HG03342 (cell line): ENCODE data around the gene GCNT2.
"Not testable (repeated sequence)": the region's sequence is repeated elsewhere in the genome, so short reads cannot be mapped to it uniquely, and the experiment has no call there.

Experiments used
- ATAC-seq: cut with Tn5 transposase; IDR thresholded peaks from one replicate; pipeline ENCODE4 v1.9.1; 2021; ENCODE audit warnings: mild to moderate bottlenecking, moderate library complexity; ENCODE audit not compliant: unreplicated experiment

The GCNT2 gene

DNA sequence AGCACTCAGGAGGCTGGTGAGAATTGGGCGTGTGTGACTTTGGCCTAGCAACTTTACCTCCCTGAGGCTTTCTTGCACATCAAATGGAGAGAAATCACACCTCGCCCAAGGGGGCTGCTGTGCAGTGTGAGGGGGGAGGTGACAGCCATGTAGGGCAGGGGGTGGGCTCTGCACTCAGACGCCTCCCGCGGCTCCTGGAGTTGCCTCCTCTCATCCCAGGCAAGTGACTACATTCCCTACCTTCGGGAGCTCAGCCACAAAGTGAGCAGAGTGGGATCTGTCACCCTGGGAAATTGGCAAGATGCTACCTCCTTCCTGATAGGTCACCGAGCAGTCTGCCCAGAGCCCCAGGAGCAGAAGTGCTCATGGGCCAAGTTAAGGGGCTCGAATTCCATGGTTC, 56.0 kb downstream of the GCNT2 start:
- no peak for ATAC-seq

DNA sequence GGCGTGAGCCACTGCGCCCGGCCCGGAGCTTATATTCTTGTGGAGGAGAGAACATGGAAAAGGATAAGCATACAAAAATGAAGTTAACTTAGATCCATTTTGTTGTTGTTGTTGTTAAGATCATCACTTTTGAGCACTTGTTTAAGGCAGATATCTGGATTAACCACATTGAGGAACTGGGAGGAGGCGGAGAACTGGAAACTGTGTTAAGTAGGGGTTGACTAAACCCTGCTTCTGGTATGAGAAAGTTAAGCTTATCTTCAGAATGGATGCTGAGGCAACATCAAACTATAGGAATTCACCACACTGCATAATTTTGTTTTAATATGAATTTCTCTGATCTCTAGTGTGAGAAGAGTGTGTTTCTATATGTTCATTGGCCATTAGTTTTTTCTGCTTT, 57.6 kb downstream of the GCNT2 start:
- ATAC-seq, result no peak

DNA sequence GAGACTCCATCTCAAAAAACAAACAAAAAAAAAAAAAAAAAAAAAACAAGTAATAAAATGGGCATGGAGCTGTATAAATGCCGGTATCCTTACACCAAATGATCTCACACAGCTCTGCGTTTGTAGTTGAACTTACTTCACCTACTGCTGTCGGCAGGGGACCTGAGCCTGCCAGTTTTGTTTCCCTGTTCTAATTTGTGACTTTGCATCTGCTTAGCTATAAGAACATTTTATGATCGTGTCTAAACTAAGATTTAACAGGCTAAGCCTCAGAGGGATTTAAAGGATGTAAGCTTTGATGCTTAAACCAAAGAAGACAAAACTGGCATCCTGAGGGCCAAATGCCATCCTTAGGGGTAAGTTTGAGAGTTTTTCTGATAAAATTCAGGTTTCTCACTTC, 58.7 kb downstream of the GCNT2 start:
- ATAC-seq, result no peak

DNA sequence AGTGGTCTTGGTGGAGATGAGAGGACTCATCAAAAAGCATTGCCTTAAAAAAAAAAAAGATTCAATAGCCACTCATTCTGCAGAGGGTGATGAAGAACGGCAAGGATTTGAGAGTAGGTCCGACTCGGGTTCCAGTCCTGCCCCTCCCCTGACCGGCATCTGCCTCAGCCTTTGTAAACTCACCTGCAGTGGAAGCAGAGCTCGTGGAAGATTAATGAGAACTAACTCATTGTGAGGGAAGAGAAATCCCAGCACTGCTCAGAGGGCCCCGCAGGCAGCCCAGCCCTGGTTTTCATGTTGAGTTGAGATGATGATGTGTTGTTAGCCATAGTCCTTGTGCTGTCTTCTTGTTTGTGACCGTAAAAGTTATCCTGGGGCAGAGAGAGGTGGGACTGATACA, 59.4 kb downstream of the GCNT2 start:
- ATAC-seq, result no peak

DNA sequence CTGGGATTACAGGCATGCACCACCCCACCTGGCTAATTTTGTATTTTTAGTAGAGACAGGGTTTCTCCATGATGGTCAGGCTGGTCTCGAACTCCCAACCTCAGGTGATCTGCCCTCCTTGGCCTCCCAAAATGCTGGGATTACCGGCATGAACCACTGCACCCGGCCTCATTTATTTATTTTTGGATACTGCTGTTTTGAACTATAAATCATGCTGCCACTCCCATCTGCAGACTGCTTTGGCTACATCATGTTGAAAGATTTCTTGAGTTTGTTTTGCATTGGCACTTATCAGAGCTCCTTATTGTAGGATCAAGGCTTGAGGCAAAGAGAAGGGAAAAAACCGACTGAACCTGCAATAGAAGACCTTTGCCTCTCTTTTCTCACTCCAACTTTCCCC, 60.3 kb downstream of the GCNT2 start:
- not testable (repeated sequence) for ATAC-seq

DNA sequence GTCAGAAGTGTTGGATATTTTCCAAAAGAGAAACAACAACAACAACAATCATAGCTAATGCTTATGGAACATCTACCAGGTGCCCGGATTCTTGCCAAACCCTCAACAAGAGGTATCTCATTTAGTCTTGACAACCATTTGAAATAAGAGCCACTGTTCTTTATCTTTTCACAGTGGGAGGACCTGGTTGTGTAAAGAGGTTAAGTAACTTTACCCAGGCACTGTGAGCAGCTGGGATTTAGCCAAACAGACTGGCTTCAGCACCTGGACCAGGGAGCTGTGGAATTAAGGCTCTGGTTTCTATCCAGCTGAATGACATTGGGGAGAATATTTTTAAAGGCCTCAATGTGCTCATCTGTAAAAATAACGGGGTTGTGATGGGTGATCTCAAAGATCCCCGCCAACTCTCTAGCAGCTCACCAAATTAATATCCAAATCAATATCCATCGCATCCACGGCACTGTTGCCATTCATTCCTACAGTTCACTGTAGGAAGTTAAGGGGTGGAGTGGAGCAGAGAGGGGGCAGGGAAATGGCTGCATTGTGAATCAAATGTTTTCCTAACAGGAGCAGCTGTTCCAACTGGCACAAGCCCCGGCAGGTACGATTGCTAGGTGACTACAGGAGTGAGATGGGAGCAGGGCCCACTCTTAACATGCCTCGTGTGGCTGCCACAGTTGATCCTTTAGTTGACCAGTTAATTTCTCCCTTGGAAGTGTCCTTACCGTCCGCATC, 61.8 kb downstream of the GCNT2 start:
- ATAC-seq, result no peak

DNA sequence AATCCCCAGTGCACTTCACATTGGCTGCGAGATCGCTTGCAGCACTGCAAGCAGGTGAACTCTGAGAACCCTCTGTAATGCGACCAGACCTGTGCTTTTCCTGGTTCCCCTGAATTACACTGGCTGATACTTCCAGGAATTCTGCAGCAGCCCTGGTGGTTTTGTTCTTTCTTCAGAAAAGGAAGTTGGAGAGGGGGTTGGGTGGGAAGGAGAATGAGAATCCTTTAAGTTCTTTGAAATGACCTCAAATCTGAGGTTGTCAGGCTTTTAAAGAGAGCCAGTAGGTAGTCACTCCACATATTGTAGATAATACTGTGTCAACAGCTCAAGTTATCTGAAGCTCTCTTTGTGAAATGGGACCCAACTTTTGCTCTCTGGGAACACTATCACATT, 62.4 kb downstream of the GCNT2 start:
- no peak for ATAC-seq

DNA sequence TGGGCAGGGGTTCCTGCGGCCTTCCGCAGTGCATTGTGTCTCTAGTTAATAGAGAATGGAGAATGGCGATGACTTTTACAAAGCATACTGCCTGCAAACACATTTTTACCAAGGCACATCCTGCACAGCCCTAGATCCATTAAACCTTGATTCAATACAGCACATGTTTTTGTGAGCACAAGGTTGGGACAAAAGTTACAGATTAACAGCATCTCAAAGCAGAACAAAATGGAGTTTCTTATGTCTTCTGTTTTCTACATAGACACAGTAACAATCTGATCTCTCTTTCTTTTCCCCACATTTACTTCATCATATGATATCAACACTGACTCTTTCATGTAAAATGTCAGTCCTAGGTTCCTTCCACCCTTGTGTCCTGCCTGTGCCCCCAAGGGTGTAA, 63.5 kb downstream of the GCNT2 start:
- no peak for ATAC-seq

DNA sequence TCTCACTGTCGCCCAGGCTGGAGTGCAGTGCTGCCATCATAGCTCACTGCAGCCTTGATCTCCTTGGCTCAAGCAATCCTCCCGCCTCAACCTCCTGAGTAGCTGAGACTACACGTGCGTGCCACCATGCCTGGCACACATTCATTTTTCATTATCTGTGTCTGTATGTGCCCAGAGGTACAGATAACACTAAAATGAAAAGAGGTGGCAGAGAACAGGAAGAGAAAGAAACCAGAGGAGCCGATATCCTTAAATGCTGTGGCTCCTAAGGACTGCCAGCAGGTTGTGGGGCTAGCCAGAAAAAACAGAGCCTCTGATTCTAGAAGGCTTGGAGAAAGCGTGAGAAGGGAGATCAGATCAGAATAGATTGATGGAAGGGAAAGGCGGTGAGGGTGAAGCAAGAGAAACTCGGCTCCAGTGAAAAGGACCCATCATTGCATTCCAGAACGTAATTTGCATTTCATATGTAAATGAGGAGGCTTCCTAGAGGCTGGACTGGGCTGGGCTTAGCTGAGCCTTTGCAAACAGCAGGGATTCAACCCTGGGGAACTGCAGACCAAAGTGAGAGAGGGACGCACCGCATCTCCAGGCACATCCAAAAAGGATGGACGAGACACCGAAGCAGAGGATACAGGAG, 64.2 kb downstream of the GCNT2 start:
- ATAC-seq, result no peak

DNA sequence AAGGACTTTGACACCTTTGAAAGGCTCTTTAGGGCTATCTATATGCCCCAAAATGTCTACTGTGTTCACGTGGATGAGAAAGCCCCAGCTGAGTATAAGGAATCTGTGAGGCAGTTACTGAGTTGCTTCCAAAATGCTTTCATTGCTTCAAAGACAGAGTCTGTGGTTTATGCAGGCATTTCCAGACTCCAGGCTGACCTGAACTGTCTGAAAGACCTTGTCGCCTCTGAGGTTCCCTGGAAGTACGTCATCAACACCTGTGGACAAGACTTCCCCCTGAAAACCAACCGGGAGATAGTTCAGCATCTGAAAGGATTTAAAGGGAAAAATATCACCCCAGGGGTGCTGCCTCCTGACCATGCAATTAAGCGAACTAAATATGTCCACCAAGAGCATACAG, 65.2 kb downstream of the GCNT2 start:
- ATAC-seq, result no peak

DNA sequence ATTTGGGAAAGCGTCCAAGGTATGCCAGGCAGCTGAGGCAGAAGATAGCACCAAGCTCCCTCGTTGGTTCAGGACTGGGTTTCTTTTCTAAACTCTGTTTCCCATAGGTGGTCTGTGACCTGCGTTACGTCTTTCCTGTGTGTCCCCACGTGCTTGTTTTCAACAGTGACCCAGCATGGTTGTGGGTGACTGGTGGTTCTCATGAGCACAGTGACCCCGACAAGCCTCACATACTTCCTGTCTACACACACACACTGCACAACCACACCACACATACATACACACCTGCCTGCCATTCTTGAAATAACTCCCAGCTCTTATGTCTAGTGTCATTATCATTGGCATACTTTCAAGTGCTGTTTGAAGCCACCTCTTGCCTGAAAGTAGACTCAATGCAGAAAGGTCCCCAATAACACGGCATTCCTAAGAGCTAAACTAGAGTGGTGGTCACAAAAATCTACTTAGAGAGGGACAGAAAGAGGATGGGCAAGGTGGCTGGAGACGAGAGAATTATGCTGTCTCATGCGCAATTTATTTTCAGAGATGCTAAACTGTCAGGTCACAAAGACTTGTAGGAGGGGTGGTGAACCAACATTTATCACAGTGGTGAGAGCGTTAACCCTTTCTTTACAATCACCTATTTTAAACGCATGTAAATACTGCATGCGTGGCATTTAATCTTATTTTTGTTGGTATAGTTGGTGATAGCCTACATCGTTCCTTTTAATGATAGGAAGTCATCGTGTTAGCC, 66.7 kb downstream of the GCNT2 start:
- ATAC-seq, result peak; percentile 64

DNA sequence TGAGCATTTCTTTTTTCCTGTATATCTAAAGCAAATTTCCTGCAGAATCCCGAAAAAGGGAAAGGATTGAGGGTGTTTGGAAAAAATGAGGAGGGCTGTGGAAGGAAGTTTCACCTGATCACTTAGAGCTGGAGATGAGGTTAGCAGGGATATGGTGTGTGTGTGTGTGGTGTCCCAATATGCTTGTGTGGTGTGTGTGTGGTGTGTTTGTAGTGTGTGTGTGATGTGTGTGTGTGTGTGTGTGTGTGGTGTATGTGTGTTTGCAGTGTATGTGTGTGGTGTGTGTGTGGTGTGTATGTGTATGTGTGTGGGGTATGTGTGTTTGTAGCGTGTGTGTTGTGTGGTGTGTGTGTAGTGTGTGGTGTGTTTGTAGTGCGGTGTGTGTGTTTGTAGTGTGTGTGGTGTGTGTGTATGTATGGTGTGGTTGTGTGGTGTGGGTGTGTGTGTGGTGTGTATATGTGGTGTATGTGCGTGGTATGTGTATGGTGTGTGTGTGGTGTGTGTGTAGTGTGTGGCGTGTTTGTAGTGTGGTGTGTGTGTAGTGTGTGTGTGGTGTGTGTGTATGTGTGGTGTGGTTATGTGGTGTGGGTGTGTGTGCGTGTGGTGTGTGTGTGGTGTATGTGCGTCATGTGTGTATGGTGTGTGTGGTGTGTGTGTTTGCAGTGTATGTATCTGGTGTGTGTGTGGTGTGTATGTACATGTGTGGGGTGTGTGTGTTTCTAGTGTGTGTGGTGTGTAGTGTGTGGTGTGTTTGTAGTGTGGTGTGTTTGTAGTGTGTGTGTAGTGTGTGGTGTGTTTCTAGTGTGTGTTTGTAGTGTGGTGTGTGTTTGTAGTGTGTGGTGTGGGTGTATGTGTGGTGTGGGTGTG, 67.6 kb downstream of the GCNT2 start:
- no peak for ATAC-seq

DNA sequence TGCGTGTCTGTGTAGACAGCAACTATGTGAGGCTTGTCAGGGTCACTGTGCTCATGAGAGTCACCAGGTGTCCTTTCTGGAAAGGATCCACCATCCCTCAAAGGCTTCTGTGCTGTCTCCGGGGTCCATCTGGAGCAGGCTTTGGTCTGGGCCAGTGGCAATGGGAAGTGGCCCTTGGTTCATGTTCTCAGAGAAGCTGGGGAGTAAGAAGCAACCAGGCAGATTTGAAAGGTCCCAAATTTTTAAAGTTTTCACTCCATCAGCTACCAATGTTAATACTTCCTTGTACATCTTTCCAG, 68.2 kb downstream of the GCNT2 start:
- ATAC-seq, result no peak

DNA sequence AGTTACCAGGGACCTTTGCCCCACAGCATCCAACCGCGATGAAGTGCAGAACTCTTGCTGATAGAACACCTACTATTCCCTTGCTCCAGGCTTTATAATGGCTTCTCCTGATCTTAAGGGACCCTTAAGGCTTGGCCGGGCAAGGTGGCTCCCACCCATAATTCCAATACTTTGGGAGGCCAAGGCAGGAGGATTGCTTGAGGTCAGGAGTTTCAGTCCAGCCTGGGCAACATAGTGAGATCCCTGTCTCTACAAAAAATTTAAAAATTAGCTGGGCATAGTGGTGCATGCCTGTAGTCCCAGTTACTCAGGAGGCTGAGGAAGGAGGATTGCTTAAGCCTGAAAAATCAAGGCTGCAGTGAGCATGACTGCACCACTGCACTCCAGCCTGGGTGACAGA, 68.8 kb downstream of the GCNT2 start:
- ATAC-seq, result no peak

DNA sequence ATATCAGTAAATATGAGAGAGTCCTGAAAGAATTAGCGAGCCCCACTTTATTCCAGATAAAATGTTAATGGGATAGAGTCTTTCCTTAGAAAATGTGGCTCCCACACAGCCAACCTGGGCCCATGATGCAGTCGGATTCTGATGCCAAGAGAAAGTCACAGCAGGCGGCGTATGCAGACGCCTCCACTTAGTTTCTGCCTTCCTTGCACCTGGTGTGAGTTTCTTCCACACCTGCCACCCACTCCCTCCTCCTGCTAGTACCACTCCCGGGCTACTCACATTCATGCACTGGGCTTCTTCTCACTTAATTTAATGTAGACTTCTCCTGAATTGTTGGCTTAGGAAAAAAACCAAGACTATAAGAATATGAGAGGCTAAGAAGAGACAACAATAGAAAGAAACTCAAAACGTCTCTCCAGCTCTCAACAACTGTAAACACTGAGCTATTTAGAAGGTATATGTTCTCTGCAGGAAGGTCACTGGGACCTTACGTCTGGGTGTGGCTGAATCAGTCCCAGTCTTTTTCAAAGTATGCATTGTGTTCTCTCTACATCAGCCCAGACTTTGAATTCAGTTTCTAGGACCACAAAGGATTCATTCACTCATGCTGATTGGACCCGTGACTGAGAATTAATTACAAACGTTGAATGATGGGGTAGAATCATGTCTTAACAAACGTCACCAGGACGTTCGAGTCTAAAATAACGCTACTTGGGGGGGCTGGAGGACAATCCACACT, 70.4 kb downstream of the GCNT2 start:
- ATAC-seq, result no peak

DNA sequence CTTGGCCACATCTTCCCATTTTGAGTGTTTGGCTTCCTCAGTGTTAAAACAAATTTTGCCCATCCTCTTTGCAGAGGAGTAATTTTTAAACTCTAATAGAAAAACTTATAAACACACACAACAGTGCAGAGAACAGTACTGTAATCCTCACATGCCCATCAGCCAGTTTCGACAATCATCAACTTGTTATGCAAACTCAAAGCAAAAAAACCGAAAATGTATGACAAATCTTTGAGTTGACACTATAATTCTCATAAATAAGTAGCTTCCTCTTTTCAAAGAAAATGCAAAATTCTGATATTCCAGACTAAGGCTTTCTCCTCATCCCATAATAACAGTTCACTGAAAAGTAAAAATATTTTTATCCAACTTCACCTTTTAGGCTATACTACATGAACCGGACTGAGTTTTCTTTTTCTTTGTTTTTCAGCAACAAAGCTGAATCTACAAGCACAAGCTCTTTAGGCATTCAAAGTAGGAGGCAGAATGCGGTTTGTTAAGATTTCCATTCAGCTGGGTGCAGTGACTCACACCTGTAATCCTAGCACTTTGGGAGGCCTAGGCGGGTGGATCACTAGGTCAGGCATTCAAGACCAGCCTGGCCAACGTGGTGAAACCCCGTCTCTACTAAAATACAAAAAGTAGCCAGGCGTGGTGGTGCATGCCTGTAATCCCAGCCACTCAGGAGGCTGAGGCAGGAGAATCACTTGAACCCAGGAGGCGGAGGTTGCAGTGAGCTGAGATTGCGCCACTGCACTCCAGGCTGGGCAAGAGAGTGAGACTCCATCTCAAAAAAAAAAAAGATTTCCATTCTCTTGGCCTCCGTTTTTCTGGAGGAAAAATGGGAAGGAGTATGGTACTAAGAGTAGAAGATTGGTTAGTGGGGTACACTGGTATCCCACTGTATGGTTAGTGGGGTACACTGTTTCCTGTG, 74.8 kb downstream of the GCNT2 start:
- no peak for ATAC-seq

DNA sequence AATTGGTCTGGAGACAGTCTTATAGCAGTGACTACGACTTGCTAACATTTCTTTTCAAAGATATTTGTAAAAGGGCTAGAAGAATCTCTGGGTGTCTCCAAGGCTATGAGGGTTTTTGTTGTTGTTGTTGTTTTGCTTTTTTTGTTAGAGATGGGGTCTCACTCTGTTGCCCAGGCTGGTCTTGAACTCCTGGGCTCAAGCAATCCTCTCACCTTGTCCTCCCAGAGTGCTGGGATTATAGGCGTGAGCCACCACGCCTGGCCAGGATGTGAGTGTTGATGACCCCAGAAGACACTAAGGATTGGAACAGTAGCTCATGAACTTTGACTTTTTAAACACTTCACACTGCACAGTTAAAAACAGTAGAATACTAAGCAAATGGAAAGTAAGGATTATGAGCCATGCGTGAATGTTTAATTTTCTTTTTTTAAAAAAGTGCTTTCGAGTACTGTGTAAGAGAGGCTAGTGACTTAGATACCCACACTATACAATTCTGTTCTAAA, 76.4 kb downstream of the GCNT2 start:
- ATAC-seq, result no peak

DNA sequence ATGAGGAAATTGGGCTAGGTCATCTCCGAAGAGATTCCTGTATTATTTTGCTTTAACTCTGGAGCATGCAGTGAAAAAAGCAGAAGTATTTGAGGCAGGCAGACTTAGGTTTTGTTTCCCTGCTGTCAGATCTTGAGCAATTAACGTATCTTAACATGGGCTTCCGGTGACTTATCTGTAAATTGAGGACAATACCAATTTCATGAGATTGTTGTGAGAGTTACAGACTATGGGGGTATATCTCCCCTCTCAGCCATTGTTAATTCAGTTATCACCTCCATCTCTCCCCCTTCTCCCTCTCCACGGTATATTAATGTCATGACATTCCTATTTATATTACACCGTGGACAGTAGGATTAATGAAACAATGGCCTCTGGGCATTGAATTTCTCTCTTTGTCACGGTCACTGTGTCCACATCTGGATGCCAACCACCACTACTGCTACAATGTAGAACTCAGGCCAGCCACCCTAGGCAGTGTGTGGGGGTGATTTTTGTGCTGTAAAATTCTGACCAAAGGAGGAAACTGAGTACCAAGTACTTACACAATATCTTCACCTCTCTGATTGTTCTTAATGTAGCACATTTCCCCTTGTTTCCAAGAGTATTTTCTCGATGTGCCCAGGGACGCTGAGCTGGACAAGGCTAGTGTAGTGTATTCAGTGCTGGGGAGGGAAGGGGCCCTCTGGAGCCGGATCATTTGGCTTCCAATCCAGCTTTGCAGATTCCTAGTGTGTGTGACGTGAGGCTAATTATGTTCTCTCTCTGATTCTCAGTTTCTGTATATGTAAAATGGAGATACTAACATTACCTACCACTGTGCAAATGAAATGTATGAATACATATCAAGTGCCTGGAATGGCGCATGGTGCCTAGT, 77.2 kb downstream of the GCNT2 start:
- no peak for ATAC-seq
